MCF 10A (cell line): Measurements from ENCODE around the gene TMEM14C. TPM values are rescaled to one million over a fixed set of nuclear protein-coding genes. Genes with fewer than 3 reads are reported as not detected.

Experiments
- BruUV-seq: library from RNA; stranded (reverse); fragments of 400-500 nt; replicated peaks from 2 replicates; lab custom pipeline; 2021; lab: Mats Ljungman, UMichigan
- CTCF ChIA-PET: fragments of 300-600 bp; sonication (Branson Sonifier 250); formaldehyde crosslinking; extraction: SDS; loops from one replicate; lab custom pipeline; 2021; ENCODE audit warnings: antibody characterized with exemption, inconsistent platforms; lab: Yijun Ruan, JAX
- POLR2A ChIA-PET: fragments of 300-600, 350-650 bp; sonication (Branson Sonifier 250); formaldehyde crosslinking; extraction: SDS; loops from one replicate; lab custom pipeline; 2020; ENCODE audit warnings: antibody characterized with exemption, inconsistent platforms; lab: Yijun Ruan, JAX
- DNase-seq: peaks from one replicate; pipeline ENCODE4 v3.0.0-alpha.2; 2018; ENCODE audit not compliant: unreplicated experiment
- H3K27ac Mint-ChIP-seq: one replicate; pipeline ENCODE4 v1.8.0; 2022; ENCODE audit warnings: mild to moderate bottlenecking, low read depth, mixed read lengths; ENCODE audit not compliant: unreplicated experiment
- H3K27me3 Mint-ChIP-seq: one replicate; pipeline ENCODE4 v1.8.0; 2022; ENCODE audit warnings: mixed read lengths; ENCODE audit not compliant: insufficient read depth, unreplicated experiment
- H3K36me3 Mint-ChIP-seq: one replicate; pipeline ENCODE4 v1.8.0; 2022; ENCODE audit warnings: mild to moderate bottlenecking, moderate library complexity, mixed read lengths; ENCODE audit not compliant: insufficient read depth, unreplicated experiment
- H3K4me1 Mint-ChIP-seq: one replicate; pipeline ENCODE4 v1.8.0; 2022; ENCODE audit warnings: mixed read lengths; ENCODE audit not compliant: insufficient read depth, unreplicated experiment
- H3K4me3 Mint-ChIP-seq: one replicate; pipeline ENCODE4 v1.8.0; 2022; ENCODE audit warnings: mild to moderate bottlenecking, moderate library complexity, mixed read lengths; ENCODE audit not compliant: unreplicated experiment
- H3K9me3 Mint-ChIP-seq: one replicate; pipeline ENCODE4 v1.8.0; 2022; ENCODE audit warnings: mixed read lengths; ENCODE audit not compliant: unreplicated experiment
- intact Hi-C: fragments of 100-400 bp; cut with micrococcal nuclease; formaldehyde crosslinking; loops from 2 replicates; pipeline ENCODE4 v1.14.1; 2022
- total RNA-seq: library from RNA; stranded (reverse); gene quantifications from 2 replicates; pipeline ENCODE4 v1.2.3, GENCODE V29; 2022
- TF ChIP-seq, protein P1 (sequence below): fragments of 200-600 bp; IDR thresholded peaks from one replicate; pipeline ENCODE4 v1.8.0; 2022; ENCODE audit warnings: antibody characterized with exemption, mild to moderate bottlenecking; ENCODE audit not compliant: unreplicated experiment

Gene TMEM14C
- total RNA-seq, 1 experiment from 2014 or later: 159 TPM

DNA sequence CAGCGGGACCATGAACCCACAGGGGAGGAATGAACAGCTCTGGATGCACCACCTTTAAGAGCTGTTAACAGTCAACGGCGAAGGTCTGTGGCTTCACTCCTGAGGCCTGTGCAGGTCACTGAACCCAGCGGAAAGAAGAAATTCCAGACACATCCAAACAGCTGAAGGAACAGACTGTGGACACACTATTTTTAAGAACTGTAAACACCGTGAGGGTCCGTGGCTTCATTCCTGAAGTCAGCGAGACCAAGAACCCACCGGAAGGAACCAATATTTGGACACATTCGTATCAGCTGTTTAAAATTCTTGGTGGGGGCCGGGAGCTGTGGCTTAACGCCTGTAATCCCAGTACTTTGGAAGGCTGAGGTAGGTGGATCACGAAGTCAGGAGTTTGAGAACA, 19.4 kb downstream of the TMEM14C start:
- no peak overlapping the region for H3K27ac Mint-ChIP-seq
- TF ChIP-seq, protein P1, sequence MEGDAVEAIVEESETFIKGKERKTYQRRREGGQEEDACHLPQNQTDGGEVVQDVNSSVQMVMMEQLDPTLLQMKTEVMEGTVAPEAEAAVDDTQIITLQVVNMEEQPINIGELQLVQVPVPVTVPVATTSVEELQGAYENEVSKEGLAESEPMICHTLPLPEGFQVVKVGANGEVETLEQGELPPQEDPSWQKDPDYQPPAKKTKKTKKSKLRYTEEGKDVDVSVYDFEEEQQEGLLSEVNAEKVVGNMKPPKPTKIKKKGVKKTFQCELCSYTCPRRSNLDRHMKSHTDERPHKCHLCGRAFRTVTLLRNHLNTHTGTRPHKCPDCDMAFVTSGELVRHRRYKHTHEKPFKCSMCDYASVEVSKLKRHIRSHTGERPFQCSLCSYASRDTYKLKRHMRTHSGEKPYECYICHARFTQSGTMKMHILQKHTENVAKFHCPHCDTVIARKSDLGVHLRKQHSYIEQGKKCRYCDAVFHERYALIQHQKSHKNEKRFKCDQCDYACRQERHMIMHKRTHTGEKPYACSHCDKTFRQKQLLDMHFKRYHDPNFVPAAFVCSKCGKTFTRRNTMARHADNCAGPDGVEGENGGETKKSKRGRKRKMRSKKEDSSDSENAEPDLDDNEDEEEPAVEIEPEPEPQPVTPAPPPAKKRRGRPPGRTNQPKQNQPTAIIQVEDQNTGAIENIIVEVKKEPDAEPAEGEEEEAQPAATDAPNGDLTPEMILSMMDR: no peak
- POLR2A ChIA-PET: interaction anchor here (1.5 to 7.3 kb wide), 3 partner anchors 10 to 48 kb away, joined by 4 to 185 read pairs (median 8); partner anchors contain the start of genes C6orf52, PAK1IP1 and TMEM14C
- no peaks in the 10 kb centered on the region for H3K9me3 Mint-ChIP-seq
- H3K27me3 Mint-ChIP-seq: no peaks in the 10 kb centered on the region
- intact Hi-C loops: no loop called here
- H3K36me3 Mint-ChIP-seq: peaks cover 39% of the 10 kb centered on the region
- CTCF ChIA-PET: interaction anchor here (0.7 to 1.4 kb wide), 4 partner anchors 11 to 263 kb away, joined by 3 read pairs; no protein-coding TSS in a partner anchor
- H3K4me3 Mint-ChIP-seq: no peak overlapping the region
- no peak for DNase-seq
- H3K4me1 Mint-ChIP-seq: peaks cover 6% of the 10 kb centered on the region
- BruUV-seq: no TSS peak

DNA sequence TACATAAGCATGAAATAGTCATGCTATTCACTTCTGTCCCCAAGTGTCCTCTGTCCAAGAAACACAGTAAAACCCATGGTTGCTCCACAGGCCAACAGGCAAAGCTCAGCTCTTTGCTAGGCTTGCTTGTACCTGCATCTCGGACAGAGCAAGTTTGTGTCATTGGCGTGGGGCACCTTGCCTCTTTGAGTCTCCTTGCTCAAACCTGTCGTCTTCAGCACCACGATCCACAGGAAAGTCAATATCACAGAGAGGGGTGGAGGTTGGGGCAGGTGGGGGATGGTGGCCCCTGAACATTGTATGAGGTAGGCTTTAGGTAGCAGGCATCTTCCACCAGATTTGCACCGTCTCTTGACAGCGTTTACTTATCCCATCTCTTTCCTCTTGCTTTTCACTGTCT, 20.6 kb downstream of the TMEM14C start:
- Mint-ChIP-seq H3K27me3 (no peaks in the 10 kb centered on the region), H3K4me1 (peaks cover 6% of the 10 kb centered on the region), H3K4me3 (no peak overlapping the region), H3K27ac (no peak overlapping the region), H3K9me3 (no peaks in the 10 kb centered on the region), H3K36me3 (peaks cover 48% of the 10 kb centered on the region)
- CTCF ChIA-PET: interaction anchor here (0.6 to 1.4 kb wide), 2 partner anchors 17 to 212 kb away, joined by 3 read pairs; no protein-coding TSS in a partner anchor
- DNase-seq: no peak
- no TSS peak for BruUV-seq
- TF ChIP-seq, protein P1: no peak
- POLR2A ChIA-PET: interaction anchor here (1.5 to 7.3 kb wide), 2 partner anchors 20 to 49 kb away, joined by 4 to 185 read pairs; partner anchors contain the start of genes C6orf52, PAK1IP1 and TMEM14C
- intact Hi-C loops: no loop called here

DNA sequence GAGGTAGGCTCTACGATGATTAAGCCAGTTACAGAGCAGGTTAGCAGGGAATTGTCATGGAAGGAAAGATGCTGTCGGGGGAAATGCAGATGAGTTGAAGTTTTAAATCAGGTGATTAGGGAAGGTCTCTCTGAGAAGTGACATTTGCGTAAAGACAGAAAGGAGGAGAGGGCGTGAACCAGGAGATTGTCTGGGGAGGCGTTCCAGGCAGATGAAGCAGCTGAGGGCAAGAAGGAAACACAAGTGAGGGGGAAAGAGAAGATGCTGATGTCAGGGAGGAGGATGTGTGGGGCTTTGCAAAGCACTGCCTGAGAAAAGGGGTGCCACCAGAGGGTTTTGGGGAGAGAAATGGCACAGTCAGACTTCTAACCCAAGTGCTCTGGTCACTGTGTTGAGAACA, 22.2 kb downstream of the TMEM14C start:
- no peak overlapping the region for H3K27ac Mint-ChIP-seq
- POLR2A ChIA-PET: interaction anchor here (5.0 to 7.3 kb wide), 2 partner anchors 22 to 50 kb away, joined by 41 to 185 read pairs; partner anchors contain the start of genes C6orf52, PAK1IP1 and TMEM14C

DNA sequence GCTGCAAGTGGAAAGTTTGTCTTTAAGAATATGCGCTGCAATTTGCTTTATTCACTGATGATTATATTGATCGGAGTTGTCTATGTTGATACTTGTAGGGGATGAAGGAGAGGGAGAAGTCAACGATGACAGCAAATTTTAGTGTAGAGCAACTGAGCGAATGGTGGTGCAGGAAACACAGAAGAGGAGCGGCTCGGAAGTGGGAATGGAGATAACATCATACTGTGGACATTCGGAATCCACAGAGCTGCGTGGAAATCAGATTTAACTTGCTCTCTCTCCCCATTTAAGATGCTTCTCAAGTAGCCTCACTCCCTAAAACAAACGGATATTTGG, 24.0 kb downstream of the TMEM14C start:
- Mint-ChIP-seq H3K36me3 (peaks cover 50% of the 10 kb centered on the region), H3K9me3 (no peaks in the 10 kb centered on the region), H3K27ac (peak overlapping the region; percentile 95), H3K4me3 (peak overlapping the region; percentile 95), H3K27me3 (no peaks in the 10 kb centered on the region), H3K4me1 (peaks cover 18% of the 10 kb centered on the region)
- CTCF ChIA-PET: interaction anchor here (0.6 to 2.8 kb wide), 9 partner anchors 10 to 260 kb away, joined by 3 to 17 read pairs (median 4); partner anchors contain the start of genes C6orf52, PAK1IP1 and TMEM14C
- TF ChIP-seq, protein P1: no peak
- intact Hi-C loops: loop anchor here (1.0 kb wide), 1 partner anchor 24 kb away; the partner anchor contains the start of gene TMEM14C
- BruUV-seq: no TSS peak
- no peak for DNase-seq
- POLR2A ChIA-PET: interaction anchor here (0.6 to 7.3 kb wide), 17 partner anchors 9 to 311 kb away, joined by 3 to 185 read pairs (median 4); partner anchors contain the start of genes C6orf52, PAK1IP1 and TMEM14C

More for the DNA sequence above, 22.2 kb downstream of the TMEM14C start:
- Mint-ChIP-seq H3K9me3 (no peaks in the 10 kb centered on the region), H3K36me3 (peaks cover 42% of the 10 kb centered on the region), H3K4me3 (no peak overlapping the region), H3K27me3 (no peaks in the 10 kb centered on the region), H3K4me1 (peaks cover 10% of the 10 kb centered on the region)
- DNase-seq: no peak
- CTCF ChIA-PET: no interaction called here
- no TSS peak for BruUV-seq
- intact Hi-C loops: no loop called here
- TF ChIP-seq, protein P1: no peak
